ENCODE data around the gene ZFYVE26.

GRCh38 chr14:67763158-67763822, 53.1 kb downstream of the ZFYVE26 start:
- TF ChIP-seq, protein P1, sequence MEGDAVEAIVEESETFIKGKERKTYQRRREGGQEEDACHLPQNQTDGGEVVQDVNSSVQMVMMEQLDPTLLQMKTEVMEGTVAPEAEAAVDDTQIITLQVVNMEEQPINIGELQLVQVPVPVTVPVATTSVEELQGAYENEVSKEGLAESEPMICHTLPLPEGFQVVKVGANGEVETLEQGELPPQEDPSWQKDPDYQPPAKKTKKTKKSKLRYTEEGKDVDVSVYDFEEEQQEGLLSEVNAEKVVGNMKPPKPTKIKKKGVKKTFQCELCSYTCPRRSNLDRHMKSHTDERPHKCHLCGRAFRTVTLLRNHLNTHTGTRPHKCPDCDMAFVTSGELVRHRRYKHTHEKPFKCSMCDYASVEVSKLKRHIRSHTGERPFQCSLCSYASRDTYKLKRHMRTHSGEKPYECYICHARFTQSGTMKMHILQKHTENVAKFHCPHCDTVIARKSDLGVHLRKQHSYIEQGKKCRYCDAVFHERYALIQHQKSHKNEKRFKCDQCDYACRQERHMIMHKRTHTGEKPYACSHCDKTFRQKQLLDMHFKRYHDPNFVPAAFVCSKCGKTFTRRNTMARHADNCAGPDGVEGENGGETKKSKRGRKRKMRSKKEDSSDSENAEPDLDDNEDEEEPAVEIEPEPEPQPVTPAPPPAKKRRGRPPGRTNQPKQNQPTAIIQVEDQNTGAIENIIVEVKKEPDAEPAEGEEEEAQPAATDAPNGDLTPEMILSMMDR (IDR thresholded peaks at IDR 0.05), result no peak
- TF ChIP-seq POLR2A (IDR thresholded peaks at IDR 0.05), result no peak
